ENCODE data around the gene ZBTB12.

Gene ZBTB12

GRCh38 chr6:31877125-31877650 is 24.7 kb downstream of the ZBTB12 start:
- Histone ChIP-seq H3K4me1 (ENCODE audit: insufficient read depth, low read length, severe bottlenecking) (no peaks in the 10 kb centered on the region), H2AFZ (ENCODE audit: low read length) (no peak overlapping the region), H3K9me3 (ENCODE audit: low read length) (no peaks in the 10 kb centered on the region), H3K27ac (ENCODE audit: low read depth, low read length, poor library complexity, severe bottlenecking) (no peak overlapping the region), H4K20me1 (ENCODE audit: insufficient read depth, low read length) (no peaks in the 10 kb centered on the region), H3K36me3 (ENCODE audit: insufficient read depth, low read length) (peaks cover 25% of the 10 kb centered on the region), H3K4me3 (ENCODE audit: low read depth, low read length, poor library complexity, severe bottlenecking) (no peak overlapping the region), H3K4me2 (ENCODE audit: low read length) (no peak overlapping the region), H3K9me2 (ENCODE audit: low read depth, low read length) (no peaks in the 10 kb centered on the region), H3F3A (ENCODE audit: insufficient read depth, low read length) (no peaks in the 10 kb centered on the region), H3K9ac (ENCODE audit: low read length) (no peak overlapping the region), H3K79me2 (ENCODE audit: insufficient read depth, low read length) (no peaks in the 10 kb centered on the region), H3K27me3 (ENCODE audit: insufficient read depth, low read length) (no peaks in the 10 kb centered on the region)
- TF ChIP-seq CTCF (IDR thresholded peaks at IDR 0.05; ENCODE audit: low read length) (no peak), EZH2 (IDR thresholded peaks at IDR 0.05; ENCODE audit: borderline replicate concordance, low read length) (no peak)

- Histone ChIP-seq H3K79me2 (ENCODE audit: insufficient read depth, low read length) (no peaks in the 10 kb centered on the region), H3F3A (ENCODE audit: insufficient read depth, low read length) (no peaks in the 10 kb centered on the region), H3K9me3 (ENCODE audit: low read length) (no peaks in the 10 kb centered on the region), H4K20me1 (ENCODE audit: insufficient read depth, low read length) (no peaks in the 10 kb centered on the region), H3K4me1 (ENCODE audit: insufficient read depth, low read length, severe bottlenecking) (no peaks in the 10 kb centered on the region), H3K9me2 (ENCODE audit: low read depth, low read length) (no peaks in the 10 kb centered on the region), H3K4me2 (ENCODE audit: low read length) (no peak overlapping the region), H2AFZ (ENCODE audit: low read length) (no peak overlapping the region), H3K9ac (ENCODE audit: low read length) (no peak overlapping the region), H3K27me3 (ENCODE audit: insufficient read depth, low read length) (no peaks in the 10 kb centered on the region), H3K4me3 (ENCODE audit: low read depth, low read length, poor library complexity, severe bottlenecking) (no peak overlapping the region), H3K36me3 (ENCODE audit: insufficient read depth, low read length) (peaks cover 20% of the 10 kb centered on the region), H3K27ac (ENCODE audit: low read depth, low read length, poor library complexity, severe bottlenecking) (no peak overlapping the region)
- TF ChIP-seq EZH2 (IDR thresholded peaks at IDR 0.05; ENCODE audit: borderline replicate concordance, low read length) = no peak
- TF ChIP-seq CTCF (IDR thresholded peaks at IDR 0.05; ENCODE audit: low read length) = no peak
Measured at GRCh38 chr6:31876357-31876756, 25.5 kb downstream of the ZBTB12 start.

GRCh38 chr6:31875877-31876276 is 26.0 kb downstream of the ZBTB12 start:
- no peaks in the 10 kb centered on the region for H3K9me3 ChIP-seq (ENCODE audit: low read length)
- no peaks in the 10 kb centered on the region for H3K9me2 ChIP-seq (ENCODE audit: low read depth, low read length)
- no peak overlapping the region for H3K4me2 ChIP-seq (ENCODE audit: low read length)
- no peak overlapping the region for H2AFZ ChIP-seq (ENCODE audit: low read length)
- no peak for TF ChIP-seq EZH2 (IDR thresholded peaks at IDR 0.05; ENCODE audit: borderline replicate concordance, low read length)
- TF ChIP-seq CTCF (IDR thresholded peaks at IDR 0.05; ENCODE audit: low read length) = no peak
- H3F3A ChIP-seq (ENCODE audit: insufficient read depth, low read length) = no peaks in the 10 kb centered on the region
- no peak overlapping the region for H3K27ac ChIP-seq (ENCODE audit: low read depth, low read length, poor library complexity, severe bottlenecking)
- no peaks in the 10 kb centered on the region for H3K27me3 ChIP-seq (ENCODE audit: insufficient read depth, low read length)
- peaks cover 15% of the 10 kb centered on the region for H3K36me3 ChIP-seq (ENCODE audit: insufficient read depth, low read length)
- no peak overlapping the region for H3K4me3 ChIP-seq (ENCODE audit: low read depth, low read length, poor library complexity, severe bottlenecking)
- no peaks in the 10 kb centered on the region for H4K20me1 ChIP-seq (ENCODE audit: insufficient read depth, low read length)
- no peaks in the 10 kb centered on the region for H3K4me1 ChIP-seq (ENCODE audit: insufficient read depth, low read length, severe bottlenecking)
- no peak overlapping the region for H3K9ac ChIP-seq (ENCODE audit: low read length)
- no peaks in the 10 kb centered on the region for H3K79me2 ChIP-seq (ENCODE audit: insufficient read depth, low read length)

Data from OCI-LY1 (cell line).